NCI-H748 treated with DMSO at 0.1 percent for 48 hours (cell line): ENCODE data around the gene LRRC71.

Source experiments
- DNase-seq: peaks from one replicate; lab custom pipeline; 2025; lab: John Stamatoyannopoulos, UW

LRRC71 gene

DNA sequence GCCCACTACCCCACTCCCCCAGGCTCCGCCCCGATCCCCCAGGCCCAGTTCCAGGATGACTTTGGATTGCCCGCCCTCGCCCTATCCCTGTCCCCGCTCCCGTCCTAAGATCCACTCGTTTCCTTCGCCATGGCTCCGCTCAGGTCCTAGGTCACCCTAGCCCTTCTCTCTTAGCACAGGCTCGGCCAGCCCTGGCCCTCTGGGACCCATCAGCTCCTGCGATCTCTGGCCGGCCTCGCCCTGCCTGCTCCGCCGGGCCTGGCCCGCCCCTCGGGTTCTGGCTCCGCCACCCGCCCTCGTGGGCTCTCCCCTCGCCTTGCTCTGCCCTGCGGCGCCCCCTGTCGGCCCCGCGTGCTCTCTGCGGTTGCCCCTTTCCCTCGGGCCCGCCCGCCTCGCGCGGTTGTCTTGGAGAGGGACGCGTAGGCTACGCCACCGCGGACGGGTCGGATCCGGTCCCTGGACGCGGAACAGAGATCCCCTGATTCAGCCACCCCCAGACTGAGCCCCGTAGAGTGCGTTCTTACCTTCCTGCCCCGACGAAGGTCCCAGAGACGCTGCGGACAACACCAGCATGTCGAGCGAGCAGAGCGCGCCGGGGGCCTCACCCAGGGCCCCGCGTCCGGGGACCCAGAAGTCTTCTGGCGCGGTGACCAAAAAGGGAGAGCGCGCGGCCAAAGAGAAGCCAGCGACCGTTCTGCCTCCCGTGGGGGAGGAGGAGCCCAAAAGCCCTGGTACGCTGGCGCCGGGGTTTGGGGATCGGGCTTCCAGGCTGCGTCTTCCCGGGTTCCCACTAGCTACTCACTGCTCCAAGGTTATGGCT lies at the start of gene LRRC71:
Gene LRRC71 (plus strand): TSS at position 400 of the 820 bp plus-strand sequence. CDS start 172 bp downstream, at position 572.
- no peak for DNase-seq

DNA sequence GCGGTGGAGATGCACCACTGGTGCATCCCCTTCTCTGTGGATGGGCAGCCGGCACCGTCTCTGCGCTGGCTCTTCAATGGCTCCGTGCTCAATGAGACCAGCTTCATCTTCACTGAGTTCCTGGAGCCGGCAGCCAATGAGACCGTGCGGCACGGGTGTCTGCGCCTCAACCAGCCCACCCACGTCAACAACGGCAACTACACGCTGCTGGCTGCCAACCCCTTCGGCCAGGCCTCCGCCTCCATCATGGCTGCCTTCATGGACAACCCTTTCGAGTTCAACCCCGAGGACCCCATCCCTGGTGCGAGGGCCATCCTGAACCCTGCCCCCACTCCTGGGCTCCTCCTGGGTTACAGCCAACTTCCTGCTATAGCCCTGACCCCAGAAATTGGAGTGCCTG lies 46.8 kb upstream of the LRRC71 start:
- no peak for DNase-seq

DNA sequence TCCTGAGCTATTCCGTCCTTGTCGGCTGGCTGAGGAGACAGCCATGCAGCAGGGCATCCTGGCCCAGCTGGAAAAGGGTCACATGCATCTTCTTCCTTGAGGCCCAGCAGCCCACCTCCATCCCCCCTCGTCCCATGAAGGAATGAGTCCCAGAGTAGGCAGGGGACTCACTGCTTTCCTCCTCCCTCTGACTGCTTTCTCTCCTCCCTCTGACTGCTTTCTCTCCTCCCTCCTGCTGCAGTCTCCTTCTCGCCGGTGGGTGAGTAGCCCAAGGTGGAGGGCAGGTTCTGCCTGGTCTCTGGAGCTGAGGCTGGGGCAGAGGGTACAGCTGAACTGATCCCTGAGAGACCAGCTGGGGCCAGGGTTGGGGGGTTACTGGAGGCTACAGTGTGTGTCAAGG lies 46.3 kb upstream of the LRRC71 start:
- DNase-seq: no peak

DNA sequence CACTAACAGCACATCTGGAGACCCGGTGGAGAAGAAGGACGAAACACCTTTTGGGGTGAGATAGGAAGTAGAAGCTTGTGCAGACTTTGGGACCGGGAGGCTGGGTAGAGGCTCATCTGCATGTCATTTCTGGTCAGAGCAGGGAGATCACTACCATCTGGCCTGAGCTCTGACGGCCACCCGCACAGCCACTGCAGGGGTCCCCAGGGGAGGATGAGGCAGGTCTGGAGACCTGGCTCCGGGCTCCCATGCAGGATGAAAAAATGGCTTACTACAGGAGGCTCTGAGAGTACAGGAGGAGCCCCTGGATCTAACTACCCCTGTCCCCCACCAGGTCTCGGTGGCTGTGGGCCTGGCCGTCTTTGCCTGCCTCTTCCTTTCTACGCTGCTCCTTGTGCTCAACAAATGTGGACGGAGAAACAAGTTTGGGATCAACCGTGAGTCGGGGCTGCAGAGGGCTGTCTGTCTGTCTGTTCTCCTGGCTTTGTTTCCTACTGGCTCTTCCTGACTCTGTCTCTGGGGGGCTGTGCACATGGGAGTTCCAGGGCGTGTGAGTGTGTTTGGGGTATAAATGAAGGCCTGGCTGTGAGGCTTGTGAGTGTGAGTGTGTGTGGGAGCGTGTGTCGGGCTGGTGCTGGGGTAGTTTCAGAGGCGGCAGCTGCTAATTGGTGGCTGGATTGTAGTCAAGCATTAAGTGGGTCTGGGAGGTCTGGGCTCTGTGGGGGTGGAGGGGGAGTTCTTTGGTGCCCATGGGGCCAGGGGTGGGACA lies 45.7 kb upstream of the LRRC71 start:
- no peak for DNase-seq

DNA sequence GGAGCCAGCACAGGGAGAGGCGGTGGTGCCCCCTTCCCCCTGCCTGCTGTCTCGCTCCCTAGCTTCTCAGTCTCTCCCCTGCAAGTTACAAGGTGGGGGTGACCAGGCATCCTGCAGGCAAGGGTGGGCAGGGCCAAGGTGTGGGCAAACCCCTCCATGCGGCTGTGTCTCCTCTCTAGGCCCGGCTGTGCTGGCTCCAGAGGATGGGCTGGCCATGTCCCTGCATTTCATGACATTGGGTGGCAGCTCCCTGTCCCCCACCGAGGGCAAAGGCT lies 45.2 kb upstream of the LRRC71 start:
- DNase-seq: no peak

DNA sequence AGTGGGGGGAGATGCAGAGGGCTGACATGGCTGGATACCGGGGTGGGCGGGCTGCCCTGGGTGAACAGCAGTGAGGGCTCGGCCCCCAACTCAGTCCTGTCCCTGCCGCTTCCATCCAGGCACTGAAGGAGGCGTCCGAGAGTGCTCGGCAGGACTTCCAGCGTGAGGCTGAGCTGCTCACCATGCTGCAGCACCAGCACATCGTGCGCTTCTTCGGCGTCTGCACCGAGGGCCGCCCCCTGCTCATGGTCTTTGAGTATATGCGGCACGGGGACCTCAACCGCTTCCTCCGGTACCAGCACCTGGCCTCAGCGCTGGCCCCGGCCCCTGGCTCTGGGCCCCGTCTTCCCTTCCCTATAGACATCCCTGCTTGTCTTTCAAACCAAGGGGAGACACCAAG lies 44.2 kb upstream of the LRRC71 start:
- DNase-seq: no peak

DNA sequence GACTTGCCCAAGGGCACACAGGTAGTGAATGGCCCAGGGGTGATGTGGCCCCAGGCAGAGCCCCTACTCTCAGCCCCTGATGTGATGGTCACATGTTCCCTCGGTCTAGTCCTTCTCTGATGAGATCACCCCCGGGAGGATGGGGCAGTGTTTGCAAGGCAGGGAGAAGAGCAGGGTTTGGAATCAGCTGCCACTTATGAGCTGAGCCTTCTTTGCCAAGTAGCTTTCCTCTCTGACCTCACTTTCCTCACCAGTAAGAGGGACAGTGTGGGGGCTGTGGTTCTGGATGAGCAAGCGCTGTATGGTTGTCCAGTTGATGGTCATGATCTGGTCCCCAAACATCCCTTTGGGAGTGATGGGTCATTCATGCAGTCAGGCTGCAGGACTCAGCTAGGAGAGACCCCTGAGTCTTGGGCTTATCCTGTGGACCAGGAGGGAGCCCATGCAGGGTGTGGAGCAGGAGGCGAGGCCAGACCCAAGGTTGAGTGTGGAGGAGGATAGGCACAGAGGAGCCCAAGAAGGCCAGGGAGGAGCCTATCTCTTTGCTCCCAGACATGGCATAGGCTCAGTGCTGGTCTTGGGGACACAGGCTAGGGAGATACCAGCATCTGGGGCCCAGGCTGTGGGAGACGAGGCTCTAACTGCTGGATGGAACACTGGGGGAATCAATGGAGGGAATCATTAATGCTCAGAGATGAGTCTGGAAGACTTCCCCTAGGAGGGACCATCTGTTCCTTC lies 42.8 kb upstream of the LRRC71 start:
- DNase-seq: no peak

DNA sequence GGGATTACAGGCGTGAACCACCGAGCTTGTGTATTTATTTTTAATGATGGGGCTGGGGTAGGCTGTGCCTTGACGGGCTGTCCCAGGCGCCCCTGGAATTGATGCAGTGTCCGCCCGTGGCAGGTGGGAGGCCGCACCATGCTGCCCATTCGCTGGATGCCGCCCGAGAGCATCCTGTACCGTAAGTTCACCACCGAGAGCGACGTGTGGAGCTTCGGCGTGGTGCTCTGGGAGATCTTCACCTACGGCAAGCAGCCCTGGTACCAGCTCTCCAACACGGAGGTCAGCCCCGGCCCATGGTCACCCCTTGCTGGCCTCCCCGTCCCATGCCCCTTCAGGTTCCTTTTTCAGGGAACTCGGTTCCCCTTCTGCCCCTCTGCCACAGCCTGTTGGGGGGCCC lies 40.6 kb upstream of the LRRC71 start:
- no peak for DNase-seq

DNA sequence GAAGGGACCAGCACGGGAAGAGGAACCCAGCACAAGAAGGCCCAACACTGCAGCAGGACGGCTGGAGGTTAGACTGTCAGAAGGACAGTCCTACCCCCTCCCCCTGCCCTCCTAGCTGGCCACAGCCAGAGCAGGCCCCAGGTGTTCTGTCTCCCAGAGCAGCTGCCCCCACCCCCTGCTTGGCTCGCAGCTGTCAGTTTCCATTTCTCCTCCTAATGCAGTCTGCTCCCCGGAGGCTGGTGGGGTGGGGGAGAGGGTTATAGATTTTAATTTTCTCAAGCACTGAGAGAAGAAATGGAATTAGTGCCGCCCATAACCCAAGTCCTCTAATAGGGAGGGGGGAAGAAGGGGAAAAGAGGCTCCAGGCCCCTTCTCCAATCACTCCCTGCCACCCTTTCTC lies 40.0 kb upstream of the LRRC71 start:
- no peak for DNase-seq

DNA sequence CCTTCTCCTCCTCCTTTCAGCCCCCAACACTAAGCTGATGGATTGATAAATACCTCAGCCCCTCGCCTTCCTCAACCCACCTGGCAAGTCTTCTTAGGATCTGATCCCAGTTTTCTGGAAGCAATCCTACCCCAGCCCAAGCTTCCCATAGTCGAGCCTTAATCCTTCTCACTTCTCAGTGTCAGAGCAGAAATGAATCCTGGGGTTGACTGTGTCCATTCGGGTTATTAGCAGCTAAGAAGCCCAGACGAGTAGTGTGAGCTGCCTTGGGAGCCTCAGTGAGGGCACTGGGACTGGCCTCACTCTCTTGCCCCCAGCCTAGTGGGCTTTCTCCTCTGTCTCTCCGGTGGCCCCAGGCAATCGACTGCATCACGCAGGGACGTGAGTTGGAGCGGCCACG lies 39.3 kb upstream of the LRRC71 start:
- no peak for DNase-seq

DNA sequence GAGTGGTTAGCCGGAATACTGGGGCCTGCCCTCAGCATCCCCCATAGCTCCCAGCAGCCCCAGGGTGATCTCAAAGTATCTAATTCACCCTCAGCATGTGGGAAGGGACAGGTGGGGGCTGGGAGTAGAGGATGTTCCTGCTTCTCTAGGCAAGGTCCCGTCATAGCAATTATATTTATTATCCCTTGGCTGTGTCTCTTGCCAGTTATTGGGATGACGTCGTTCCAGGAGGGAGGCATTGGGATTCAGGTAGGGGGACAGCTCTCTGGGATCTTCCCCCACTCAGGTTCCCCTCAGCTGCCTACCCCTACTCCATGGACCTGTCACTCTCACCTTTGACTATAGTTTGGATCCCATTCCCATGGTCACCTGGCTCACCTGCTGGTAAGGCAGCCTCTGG lies 38.8 kb upstream of the LRRC71 start:
- DNase-seq: no peak

DNA sequence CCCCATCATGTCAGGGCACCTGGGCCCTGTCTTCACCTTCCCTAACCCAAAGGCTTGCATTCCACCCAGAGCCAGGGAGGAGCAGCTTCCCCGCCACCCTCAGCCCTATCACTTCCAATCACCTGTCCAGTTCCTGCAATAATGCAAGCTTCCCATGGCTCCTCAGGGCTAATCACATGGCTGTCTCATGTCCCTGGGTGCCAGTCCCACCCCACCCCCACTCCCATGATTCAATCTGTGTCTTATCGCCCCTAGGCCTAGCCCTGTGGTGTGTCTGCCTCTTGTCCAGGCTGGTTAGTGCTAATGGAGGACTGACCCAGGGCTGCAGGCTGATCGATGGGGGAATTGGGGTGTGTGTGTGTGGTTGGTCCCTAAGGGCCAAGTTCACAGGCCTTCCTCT lies 37.9 kb upstream of the LRRC71 start:
- DNase-seq: no peak

DNA sequence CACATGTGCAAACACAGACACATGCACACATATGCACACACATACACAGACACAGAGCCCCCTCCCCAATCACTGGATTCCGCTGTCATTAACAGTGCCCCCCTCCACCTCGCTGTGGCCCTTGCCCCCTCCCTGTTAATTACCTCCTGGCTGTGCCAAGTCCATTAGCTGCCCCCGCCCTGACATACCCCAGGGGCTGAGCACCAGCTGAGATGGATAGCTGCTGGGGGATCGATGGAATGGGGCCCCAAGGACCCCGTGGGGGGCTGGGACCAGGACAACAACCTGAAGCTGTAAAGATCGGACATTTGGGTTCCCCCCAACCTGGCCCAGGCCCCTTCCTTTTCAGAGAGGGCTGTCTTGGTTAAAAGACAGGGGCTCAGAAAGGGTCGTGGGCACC lies 36.5 kb upstream of the LRRC71 start:
- no peak for DNase-seq

DNA sequence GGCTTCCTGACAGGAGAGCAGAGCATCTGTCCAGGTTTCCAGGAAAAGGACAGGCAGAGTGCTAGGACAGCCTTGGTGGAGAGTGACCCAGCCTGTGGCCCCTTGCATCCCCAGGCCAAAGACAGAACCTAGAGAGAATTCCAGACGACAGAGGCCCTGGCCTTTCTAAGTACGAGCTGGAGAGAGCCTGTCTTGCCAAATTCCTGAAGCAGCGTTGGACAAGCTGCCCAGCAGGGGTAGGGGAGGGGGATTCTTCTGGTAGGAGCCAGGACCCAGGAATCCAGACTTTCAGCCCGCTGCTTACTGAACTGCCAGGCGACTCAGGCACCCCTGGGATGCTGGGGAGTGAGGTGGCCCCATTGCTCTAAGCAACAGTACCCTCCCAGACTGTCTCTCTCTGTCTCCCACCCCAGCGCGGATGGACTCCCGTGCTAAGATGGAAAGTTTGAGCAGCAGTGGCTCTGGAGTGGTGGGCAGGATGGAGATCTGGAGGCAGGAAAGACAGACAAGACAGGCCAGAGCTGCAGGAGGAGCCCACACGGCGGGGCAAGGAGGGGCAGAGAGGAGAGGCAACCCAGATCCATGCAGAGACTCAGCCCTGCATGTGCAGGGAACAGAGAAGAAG lies 35.8 kb upstream of the LRRC71 start:
- DNase-seq: no peak

DNA sequence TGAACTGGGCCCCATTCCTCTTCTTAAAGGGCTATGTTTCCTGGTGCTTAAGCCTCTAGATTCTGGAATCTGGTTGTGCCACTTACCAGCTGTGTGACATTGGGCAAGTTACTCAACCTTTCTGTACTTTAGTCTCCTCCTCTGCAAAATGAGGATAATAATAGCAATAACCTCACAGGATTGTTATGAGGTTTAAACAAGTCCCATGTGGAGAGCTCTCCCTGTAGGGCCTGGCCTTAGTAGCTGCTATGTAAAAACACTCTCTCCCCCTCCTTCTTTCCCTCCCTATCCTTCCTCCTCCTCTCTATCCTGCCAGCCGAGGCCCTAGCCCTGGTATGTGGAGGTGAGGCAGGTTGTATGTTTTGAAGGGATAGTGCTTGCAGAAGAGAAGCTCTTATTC lies 35.1 kb upstream of the LRRC71 start:
- DNase-seq: no peak

DNA sequence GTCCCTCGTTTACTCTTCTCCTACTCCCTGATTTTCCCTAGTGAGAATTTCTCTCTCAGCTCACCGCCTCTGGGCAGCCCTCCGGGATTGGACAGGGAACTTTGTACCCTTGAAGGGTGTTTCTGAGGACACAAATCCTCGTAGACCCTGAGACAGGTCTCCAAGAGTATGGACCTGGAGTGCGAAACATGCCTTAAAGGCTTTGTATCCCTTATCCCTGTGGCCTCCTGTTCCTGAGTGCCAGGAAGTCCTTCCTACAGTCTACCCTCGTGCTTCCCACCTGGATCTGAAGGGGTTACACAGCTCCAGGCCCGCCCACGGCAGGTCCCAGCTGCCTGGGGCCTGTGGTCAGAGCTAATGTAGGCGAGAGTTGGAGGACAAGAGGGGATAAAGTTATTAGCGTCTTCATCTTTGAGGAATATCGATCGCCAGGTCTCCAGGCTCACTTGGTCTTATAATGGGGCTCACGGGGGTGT lies 34.5 kb upstream of the LRRC71 start:
- DNase-seq: no peak

DNA sequence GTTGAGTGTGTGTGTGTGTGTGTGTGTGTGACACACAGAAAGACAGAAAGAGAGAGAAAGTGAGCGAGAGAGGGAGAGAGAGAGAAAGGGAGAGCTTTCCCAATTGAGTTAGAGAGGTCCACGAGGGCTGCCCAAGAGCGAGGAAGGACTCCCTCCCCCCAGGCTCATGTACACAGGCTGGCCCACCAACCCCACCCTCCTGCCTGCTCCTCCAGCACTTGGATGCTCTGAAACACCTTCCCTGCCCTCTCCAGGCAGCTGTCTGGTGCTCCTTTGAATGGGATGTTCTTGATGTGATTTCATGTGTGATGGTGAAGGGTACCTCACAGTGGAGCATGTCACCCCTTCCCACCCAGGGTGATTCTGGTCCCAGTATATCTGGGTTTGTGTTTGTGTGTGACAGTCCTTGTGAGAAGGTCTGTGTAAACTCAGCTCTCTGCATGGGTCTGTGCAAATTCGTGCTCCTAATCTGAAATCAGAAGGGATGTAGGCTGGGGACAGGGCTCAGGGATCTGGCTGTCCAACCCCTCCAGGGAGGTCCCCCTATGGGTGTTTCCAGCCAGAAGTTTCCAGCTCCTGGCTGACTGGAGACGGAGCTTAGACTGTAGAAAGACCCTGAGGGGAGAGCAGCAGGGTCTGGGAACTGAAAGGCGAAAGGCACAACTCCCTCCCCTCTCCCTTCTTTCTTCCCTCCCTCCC lies 33.7 kb upstream of the LRRC71 start:
- no peak for DNase-seq

DNA sequence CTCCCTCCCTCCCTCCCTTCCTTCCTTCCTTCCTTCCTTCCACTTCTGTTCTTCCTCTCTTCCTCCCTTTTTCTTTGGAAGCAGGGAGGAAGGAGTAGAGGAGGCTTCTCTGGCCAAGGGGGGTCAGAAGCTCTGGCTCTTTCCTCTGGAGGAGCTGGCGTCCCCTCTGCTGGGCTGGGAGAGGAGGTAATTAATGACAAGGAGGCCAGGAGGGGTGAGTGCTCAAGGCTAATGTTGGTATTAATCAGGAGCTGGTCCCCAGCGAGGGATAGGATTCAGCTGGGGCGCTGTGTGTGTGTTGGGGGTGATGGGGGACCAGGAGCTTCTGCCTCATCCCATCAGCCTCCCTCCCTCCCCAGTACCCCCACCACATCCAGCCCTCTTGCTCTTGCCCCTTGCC lies 33.1 kb upstream of the LRRC71 start:
- DNase-seq: no peak

DNA sequence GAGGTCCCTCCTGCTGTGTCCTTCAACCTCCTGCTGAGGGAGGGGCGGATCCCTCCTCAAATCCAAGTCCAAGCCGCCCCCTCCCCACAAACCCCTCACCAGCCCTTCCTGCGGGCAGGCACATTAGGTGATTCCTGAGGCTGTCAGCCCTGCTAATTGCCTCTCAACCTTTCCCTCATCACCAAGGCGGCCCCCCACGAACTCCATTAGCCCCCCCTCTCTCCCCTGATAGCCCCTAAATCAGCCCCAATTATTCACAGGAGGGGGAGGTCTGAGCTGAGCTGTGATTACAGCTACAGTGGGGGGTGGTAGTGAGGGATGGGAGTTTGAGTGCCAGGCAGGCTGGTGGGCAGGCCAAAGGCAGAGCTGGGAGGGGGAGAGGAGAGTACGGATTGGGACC lies 32.7 kb upstream of the LRRC71 start:
- DNase-seq: no peak

DNA sequence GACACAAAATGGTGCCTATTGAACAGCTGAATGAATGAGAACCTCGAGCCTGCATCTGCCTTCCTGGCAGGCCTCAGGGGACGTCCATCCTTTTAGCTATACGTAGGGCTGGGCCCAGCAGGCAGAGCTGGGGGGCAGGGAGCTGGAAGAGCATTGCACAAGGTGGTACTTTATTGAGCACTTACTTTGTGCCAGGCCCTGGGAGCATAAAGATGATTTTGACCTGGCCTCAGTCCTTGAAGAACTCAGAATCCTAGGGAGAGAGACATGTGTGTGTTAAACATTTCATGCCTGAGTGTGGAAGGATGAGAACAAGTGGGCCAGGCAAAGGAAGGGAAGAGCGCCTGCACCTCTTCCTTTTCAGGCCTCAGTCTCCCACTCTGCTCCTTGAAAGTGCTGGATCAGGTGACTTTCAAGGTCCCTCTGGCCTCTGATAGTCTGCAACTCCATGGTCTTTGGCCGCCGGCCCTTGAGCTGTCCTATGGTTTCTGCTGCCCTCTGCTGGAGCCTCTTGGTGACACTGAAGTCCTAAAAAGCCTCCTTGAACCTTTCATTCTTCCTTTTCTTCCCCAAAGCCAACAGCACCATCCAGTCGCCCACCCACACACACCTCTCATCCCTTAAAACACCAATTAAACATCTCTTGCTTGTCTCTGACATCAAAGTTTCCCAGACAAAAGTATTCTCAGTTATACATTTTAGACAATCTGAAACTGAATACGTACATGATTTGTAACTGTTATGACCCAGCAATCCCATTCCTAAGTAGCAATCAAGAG lies 30.4 kb upstream of the LRRC71 start:
- peak; percentile 54 for DNase-seq
